Panc1 (cell line): ENCODE data around the gene YTHDC2. TPM values are rescaled to one million over a fixed set of nuclear protein-coding genes. Genes with fewer than 3 reads are reported as not detected.

ENCODE experiments used
- ATAC-seq: fragments of 200-7000 bp; cut with Tn5 transposase; 2 replicates; pipeline ENCODE4 v1.9.1; 2020; ENCODE audit warnings: mild to moderate bottlenecking, moderate library complexity
- BruUV-seq: library from RNA; stranded (reverse); fragments of 400-500 nt; replicated peaks from 2 replicates; lab custom pipeline; 2021; lab: Mats Ljungman, UMichigan
- CTCF ChIA-PET: fragments of 300-600 bp; sonication (Branson Sonifier 250); formaldehyde crosslinking; loops from one replicate; lab custom pipeline; 2022; ENCODE audit warnings: antibody characterized with exemption; lab: Charles Lee
- POLR2A ChIA-PET: fragments of 300-600 bp; sonication (Branson Sonifier 250); formaldehyde crosslinking; loops from one replicate; lab custom pipeline; 2022; ENCODE audit warnings: antibody characterized with exemption; lab: Charles Lee
- DNase-seq: peaks from one replicate; pipeline ENCODE4 v3.0.0-alpha.2; 2010; ENCODE audit warnings: low read depth, low spot score
- H3K27ac ChIP-seq: 2 replicates; pipeline ENCODE4 v1.5.1; 2011; ENCODE audit warnings: mild to moderate bottlenecking, low read length, inconsistent platforms
- H3K27me3 ChIP-seq: fragments of 200-500 bp; sonication (Bioruptor generic); 2 replicates; pipeline ENCODE4 v1.6.0; 2014; ENCODE audit warnings: low read length, inconsistent platforms; ENCODE audit not compliant: control insufficient read depth, insufficient read depth
- H3K36me3 ChIP-seq: fragments of 200-500 bp; sonication (Bioruptor generic); 2 replicates; pipeline ENCODE4 v1.5.1; 2014; ENCODE audit warnings: inconsistent platforms, mild to moderate bottlenecking, low read length, moderate library complexity; ENCODE audit not compliant: control insufficient read depth, insufficient read depth
- H3K4me1 ChIP-seq: 2 replicates; pipeline ENCODE4 v1.5.1; 2011; ENCODE audit warnings: inconsistent platforms, mild to moderate bottlenecking, low read length, moderate library complexity; ENCODE audit not compliant: control insufficient read depth, insufficient read depth
- H3K4me3 ChIP-seq, 2 experiments: 2 replicates each; pipeline ENCODE4 v1.5.1; 2011 to 2012; ENCODE audit warnings: low read depth in 2 of 2, low read length in 2 of 2, mild to moderate bottlenecking in 2 of 2, inconsistent platforms in 1 of 2, moderate library complexity in 1 of 2
- H3K9me3 ChIP-seq: fragments of 200-500 bp; sonication (Bioruptor generic); 2 replicates; pipeline ENCODE4 v1.5.1; 2014; ENCODE audit warnings: low read depth, mild to moderate bottlenecking, inconsistent platforms, low read length, moderate library complexity; ENCODE audit not compliant: control insufficient read depth, insufficient read depth
- CTCF ChIP-seq: fragments of 450-650 bp; IDR thresholded peaks from 2 replicates; pipeline ENCODE4 v1.5.1; 2017; ENCODE audit warnings: mild to moderate bottlenecking
- POLR2AphosphoS5 ChIP-seq: IDR thresholded peaks from 2 replicates; pipeline ENCODE4 v1.6.1; 2012; ENCODE audit warnings: mild to moderate bottlenecking, low read depth, low read length, moderate library complexity
- SIN3A ChIP-seq: IDR thresholded peaks from 2 replicates; pipeline ENCODE4 v1.6.1; 2012; ENCODE audit warnings: low read depth, mild to moderate bottlenecking, low read length, moderate library complexity, borderline replicate concordance; ENCODE audit not compliant: insufficient read depth
- TCF7L2 ChIP-seq: IDR thresholded peaks from 2 replicates; pipeline ENCODE4 v1.6.1; 2011; ENCODE audit warnings: mild to moderate bottlenecking, low read depth, low read length, inconsistent platforms
- in situ Hi-C: cut with HindIII; loops from 2 replicates; pipeline ENCODE4 v1.10.0; 2016; ENCODE audit warnings: low sequenced_read_pairs, low pct_unique_long_range_greater_than_20kb
- intact Hi-C: fragments of 100-400 bp; cut with micrococcal nuclease; formaldehyde crosslinking; loops from one replicate; pipeline ENCODE4 v1.10.0; 2022; ENCODE audit not compliant: unreplicated experiment
- total RNA-seq: library from RNA; stranded (reverse); gene quantifications from one replicate; pipeline ENCODE4 v1.2.1, GENCODE V29; 2021; ENCODE audit not compliant: unreplicated experiment
- TF ChIP-seq, protein P1 (sequence below), 2 experiments: IDR thresholded peaks; 2 replicates each; pipeline ENCODE4 v1.6.1; 2011 to 2012; ENCODE audit warnings: low read depth in 2 of 2, control low read depth in 1 of 2, low read length in 1 of 2, mild to moderate bottlenecking in 1 of 2, moderate library complexity in 1 of 2; ENCODE audit not compliant: insufficient read depth in 1 of 2

YTHDC2 gene
- total RNA-seq, 1 experiment from 2014 or later = 21.7 TPM

DNA sequence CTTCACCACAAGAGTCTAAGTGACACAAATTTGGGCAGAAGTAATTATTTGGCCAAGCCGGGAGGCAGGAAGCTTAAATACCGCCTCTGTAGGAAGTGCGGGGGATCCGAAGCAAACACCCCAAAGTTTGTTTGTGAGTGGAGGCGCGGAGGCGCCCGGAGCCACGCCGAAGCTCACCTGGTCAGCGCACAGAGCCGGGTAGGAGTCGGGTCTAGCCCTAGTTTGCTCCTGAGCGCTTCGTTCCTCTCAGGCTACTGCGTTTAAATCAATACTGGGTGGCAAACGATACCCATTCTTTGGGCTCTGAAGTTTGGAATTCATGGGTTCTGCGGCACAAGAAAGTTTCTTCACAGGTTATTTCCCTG, 26.1 kb upstream of the YTHDC2 start:
- Histone ChIP-seq H3K27ac (no peak overlapping the region), H3K9me3 (0 out of 2 replicates have a peak, but pooled peaks cover 8% of the 10 kb centered on the region), H3K36me3 (0 out of 2 replicates have a peak, but pooled peaks cover 2% of the 10 kb centered on the region), H3K27me3 (peaks cover 42% of the 10 kb centered on the region), H3K4me1 (peaks cover 2% of the 10 kb centered on the region; the same call in 1 of the 2 replicates), H3K4me3 (peak overlapping the region; percentile 52 to 62)
- POLR2A ChIA-PET = no interaction called here
- peak; percentile 52 for ATAC-seq
- TF ChIP-seq, protein P1, sequence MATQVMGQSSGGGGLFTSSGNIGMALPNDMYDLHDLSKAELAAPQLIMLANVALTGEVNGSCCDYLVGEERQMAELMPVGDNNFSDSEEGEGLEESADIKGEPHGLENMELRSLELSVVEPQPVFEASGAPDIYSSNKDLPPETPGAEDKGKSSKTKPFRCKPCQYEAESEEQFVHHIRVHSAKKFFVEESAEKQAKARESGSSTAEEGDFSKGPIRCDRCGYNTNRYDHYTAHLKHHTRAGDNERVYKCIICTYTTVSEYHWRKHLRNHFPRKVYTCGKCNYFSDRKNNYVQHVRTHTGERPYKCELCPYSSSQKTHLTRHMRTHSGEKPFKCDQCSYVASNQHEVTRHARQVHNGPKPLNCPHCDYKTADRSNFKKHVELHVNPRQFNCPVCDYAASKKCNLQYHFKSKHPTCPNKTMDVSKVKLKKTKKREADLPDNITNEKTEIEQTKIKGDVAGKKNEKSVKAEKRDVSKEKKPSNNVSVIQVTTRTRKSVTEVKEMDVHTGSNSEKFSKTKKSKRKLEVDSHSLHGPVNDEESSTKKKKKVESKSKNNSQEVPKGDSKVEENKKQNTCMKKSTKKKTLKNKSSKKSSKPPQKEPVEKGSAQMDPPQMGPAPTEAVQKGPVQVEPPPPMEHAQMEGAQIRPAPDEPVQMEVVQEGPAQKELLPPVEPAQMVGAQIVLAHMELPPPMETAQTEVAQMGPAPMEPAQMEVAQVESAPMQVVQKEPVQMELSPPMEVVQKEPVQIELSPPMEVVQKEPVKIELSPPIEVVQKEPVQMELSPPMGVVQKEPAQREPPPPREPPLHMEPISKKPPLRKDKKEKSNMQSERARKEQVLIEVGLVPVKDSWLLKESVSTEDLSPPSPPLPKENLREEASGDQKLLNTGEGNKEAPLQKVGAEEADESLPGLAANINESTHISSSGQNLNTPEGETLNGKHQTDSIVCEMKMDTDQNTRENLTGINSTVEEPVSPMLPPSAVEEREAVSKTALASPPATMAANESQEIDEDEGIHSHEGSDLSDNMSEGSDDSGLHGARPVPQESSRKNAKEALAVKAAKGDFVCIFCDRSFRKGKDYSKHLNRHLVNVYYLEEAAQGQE (IDR thresholded peaks at IDR 0.05; ENCODE audit: insufficient read depth in 1 of 2, low read depth in 2 of 2, low read length in 1 of 2) = no peak
- in situ Hi-C loops = no loop called here
- intact Hi-C loops = no loop called here
- DNase-seq = no peak
- BruUV-seq = no TSS peak
- CTCF ChIA-PET = no interaction called here

DNA sequence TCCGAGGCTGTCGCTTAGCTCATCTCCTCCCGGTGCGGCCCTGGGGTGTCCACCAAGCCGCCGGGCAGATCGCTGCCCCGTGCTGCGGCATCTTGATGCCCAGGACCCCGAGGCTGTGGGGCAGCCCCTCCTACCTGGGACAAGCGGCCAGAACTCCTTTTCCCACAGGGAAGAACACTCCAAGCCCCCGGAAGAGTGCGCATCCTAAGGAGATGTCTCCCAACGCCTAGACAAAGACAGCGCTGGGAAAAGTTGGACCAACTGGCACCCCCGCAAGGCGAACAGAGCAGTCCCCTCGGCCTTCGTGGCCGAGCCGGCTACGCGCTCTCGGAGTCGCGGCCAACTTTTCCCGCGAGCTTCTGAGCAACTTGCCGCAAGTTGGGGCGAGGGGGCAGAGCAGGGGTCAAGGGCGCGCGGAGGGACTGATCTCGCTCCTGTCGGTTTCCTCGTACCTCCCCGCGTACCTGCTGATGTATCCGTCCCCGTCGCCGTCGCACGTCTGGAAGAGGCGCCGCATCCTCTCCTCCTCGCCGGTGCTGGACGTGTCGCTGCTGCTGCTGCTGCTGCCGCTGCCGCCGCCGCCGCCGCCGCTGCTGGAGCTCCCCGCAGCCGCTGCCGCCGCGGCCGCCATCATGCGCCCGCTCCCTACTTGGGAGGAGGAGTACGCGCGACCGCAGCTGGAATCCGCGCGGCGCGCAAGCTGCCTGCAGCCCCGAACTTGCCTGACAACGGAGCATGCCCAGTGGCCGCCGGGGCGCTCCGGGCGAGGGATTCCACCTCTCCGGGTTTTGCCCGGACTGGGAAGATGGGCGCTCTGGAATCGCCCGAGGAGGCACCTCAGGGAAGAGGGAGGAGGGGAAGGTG, 25.5 kb upstream of the YTHDC2 start, which contains the start of gene MCC:
TSS of gene MCC (minus strand) at position 673 of the 864 bp plus-strand sequence.
- H3K36me3 ChIP-seq = 0 out of 2 replicates have a peak, but pooled peaks cover 2% of the 10 kb centered on the region
- in situ Hi-C loops (no loop called here), intact Hi-C loops (no loop called here)
- DNase-seq = no peak
- peaks cover 41% of the 10 kb centered on the region for H3K27me3 ChIP-seq
- POLR2A ChIA-PET = no interaction called here
- CTCF ChIA-PET = no interaction called here
- peak within 1 kb of the TSS; percentile 52 to 62 for H3K4me3 ChIP-seq
- peak; percentile 87 for ATAC-seq
- TF ChIP-seq POLR2AphosphoS5 (no peak), SIN3A (no peak), TCF7L2 (no peak), CTCF (no peak)
- TF ChIP-seq, protein P1 (IDR thresholded peaks at IDR 0.05; ENCODE audit: insufficient read depth in 1 of 2, low read depth in 2 of 2, low read length in 1 of 2) = no peak
- H3K9me3 ChIP-seq = 0 out of 2 replicates have a peak, but pooled peaks cover 8% of the 10 kb centered on the region
- peaks cover 2% of the 10 kb centered on the region; the same call in 1 of the 2 replicates for H3K4me1 ChIP-seq
- no TSS peak for BruUV-seq
- H3K27ac ChIP-seq = no peak within 1 kb of the TSS
